IPS-18a (cell line): ENCODE results near the gene PARN.

ENCODE experiments used
- H3K27ac ChIP-seq: one replicate; pipeline ENCODE4 v1.5.1; 2013; ENCODE audit warnings: low read length
- H3K27me3 ChIP-seq: one replicate; pipeline ENCODE4 v1.6.1; 2013; ENCODE audit warnings: mild to moderate bottlenecking, low read length; ENCODE audit not compliant: control insufficient read depth, insufficient read depth
- H3K36me3 ChIP-seq: one replicate; pipeline ENCODE4 v1.6.1; 2013; ENCODE audit warnings: low read depth, low read length; ENCODE audit not compliant: control insufficient read depth
- H3K4me1 ChIP-seq: one replicate; pipeline ENCODE4 v1.6.1; 2013; ENCODE audit warnings: low read depth, low read length; ENCODE audit not compliant: control insufficient read depth
- H3K4me3 ChIP-seq: one replicate; pipeline ENCODE4 v1.5.1; 2013; ENCODE audit warnings: low read length
- H3K9ac ChIP-seq: one replicate; pipeline ENCODE4 v1.6.1; 2013; ENCODE audit warnings: mild to moderate bottlenecking, low read length, moderate library complexity
- H3K9me3 ChIP-seq: one replicate; pipeline ENCODE4 v1.6.1; 2013; ENCODE audit warnings: low read depth, low read length; ENCODE audit not compliant: control insufficient read depth

Gene PARN

DNA sequence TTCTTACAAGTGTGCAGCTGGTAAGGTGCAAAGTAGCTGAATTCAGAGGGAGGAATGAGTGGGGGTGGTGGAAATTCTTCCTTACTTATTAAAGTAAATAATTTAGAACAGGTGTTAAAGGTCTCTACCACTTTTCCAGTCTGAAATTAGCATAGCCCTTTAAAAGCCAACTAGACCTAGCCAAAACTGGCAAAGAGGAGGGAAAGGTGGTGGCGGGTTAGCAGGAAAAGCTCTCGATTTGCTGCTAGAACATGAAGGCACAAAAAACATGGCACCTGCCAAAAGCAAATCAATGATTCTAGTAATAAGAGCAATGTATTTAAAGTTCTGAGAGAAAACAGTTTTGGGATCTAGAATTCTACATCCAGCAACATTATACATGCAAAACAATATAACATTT is 157.7 kb downstream of the PARN start:
- H3K4me3 ChIP-seq: no peak overlapping the region
- H3K27me3 ChIP-seq: no peaks in the 10 kb centered on the region
- no peaks in the 10 kb centered on the region for H3K4me1 ChIP-seq
- H3K27ac ChIP-seq: no peak overlapping the region
- no peaks in the 10 kb centered on the region for H3K9me3 ChIP-seq
- no peak overlapping the region for H3K9ac ChIP-seq
- no peaks in the 10 kb centered on the region for H3K36me3 ChIP-seq

- Histone ChIP-seq H3K27me3 (no peaks in the 10 kb centered on the region), H3K9me3 (no peaks in the 10 kb centered on the region), H3K9ac (no peak overlapping the region), H3K4me1 (no peaks in the 10 kb centered on the region), H3K36me3 (no peaks in the 10 kb centered on the region), H3K4me3 (no peak overlapping the region), H3K27ac (no peak overlapping the region)
These were observed 159.3 kb downstream of the PARN start for GRCh38 chr16:14470788-14471187.

DNA sequence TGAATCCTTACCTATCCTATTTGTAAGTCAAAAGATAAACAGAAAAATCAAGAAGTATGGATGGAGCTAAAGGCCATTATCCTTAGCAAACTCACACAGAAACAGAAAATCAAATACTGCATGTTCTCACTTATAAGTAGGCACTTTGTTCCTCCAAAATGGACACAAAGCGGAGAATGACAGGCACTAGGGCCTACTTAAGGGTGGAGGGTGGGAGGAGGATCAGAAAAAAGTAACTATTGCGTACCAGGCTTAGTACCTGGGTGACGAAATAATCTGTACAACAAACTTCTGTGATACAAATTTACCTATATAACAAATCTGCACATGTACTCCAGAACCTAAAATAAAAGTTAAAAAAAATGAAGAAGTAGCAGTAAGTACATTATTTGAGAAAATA is 164.3 kb downstream of the PARN start:
- Histone ChIP-seq H3K4me1 (no peaks in the 10 kb centered on the region), H3K36me3 (no peaks in the 10 kb centered on the region), H3K27ac (no peak overlapping the region), H3K9ac (no peak overlapping the region), H3K27me3 (no peaks in the 10 kb centered on the region), H3K4me3 (no peak overlapping the region), H3K9me3 (no peaks in the 10 kb centered on the region)

- Histone ChIP-seq H3K9ac (no peak overlapping the region), H3K27ac (no peak overlapping the region), H3K36me3 (no peaks in the 10 kb centered on the region), H3K9me3 (no peaks in the 10 kb centered on the region), H3K4me1 (no peaks in the 10 kb centered on the region), H3K4me3 (no peak overlapping the region), H3K27me3 (no peaks in the 10 kb centered on the region)
These were observed 165.3 kb downstream of the PARN start for GRCh38 chr16:14464796-14465195.

GRCh38 chr16:14464192-14464591 is 165.9 kb downstream of the PARN start:
- Histone ChIP-seq H3K4me3 (no peak overlapping the region), H3K4me1 (no peaks in the 10 kb centered on the region), H3K36me3 (no peaks in the 10 kb centered on the region), H3K27ac (no peak overlapping the region), H3K9ac (no peak overlapping the region), H3K9me3 (no peaks in the 10 kb centered on the region), H3K27me3 (no peaks in the 10 kb centered on the region)

- peaks cover 9% of the 10 kb centered on the region for H3K4me1 ChIP-seq
- H3K4me3 ChIP-seq: no peak overlapping the region
- H3K27me3 ChIP-seq: no peaks in the 10 kb centered on the region
- H3K27ac ChIP-seq: no peak overlapping the region
- H3K9me3 ChIP-seq: no peaks in the 10 kb centered on the region
- no peaks in the 10 kb centered on the region for H3K36me3 ChIP-seq
- H3K9ac ChIP-seq: no peak overlapping the region
These were observed 167.2 kb downstream of the PARN start for GRCh38 chr16:14462811-14463210.

- no peaks in the 10 kb centered on the region for H3K9me3 ChIP-seq
- H3K9ac ChIP-seq: no peak overlapping the region
- H3K4me3 ChIP-seq: no peak overlapping the region
- peaks cover 9% of the 10 kb centered on the region for H3K4me1 ChIP-seq
- H3K27ac ChIP-seq: no peak overlapping the region
- no peaks in the 10 kb centered on the region for H3K36me3 ChIP-seq
- no peaks in the 10 kb centered on the region for H3K27me3 ChIP-seq
These were observed 169.3 kb downstream of the PARN start for GRCh38 chr16:14460726-14461125.

GRCh38 chr16:14458576-14458975 is 171.5 kb downstream of the PARN start:
- Histone ChIP-seq H3K36me3 (no peaks in the 10 kb centered on the region), H3K9me3 (no peaks in the 10 kb centered on the region), H3K27ac (no peak overlapping the region), H3K4me1 (peaks cover 9% of the 10 kb centered on the region), H3K9ac (no peak overlapping the region), H3K27me3 (no peaks in the 10 kb centered on the region), H3K4me3 (no peak overlapping the region)

GRCh38 chr16:14456793-14457481 is 173.1 kb downstream of the PARN start:
- H3K9ac ChIP-seq: no peak overlapping the region
- H3K27ac ChIP-seq: no peak overlapping the region
- peaks cover 9% of the 10 kb centered on the region for H3K4me1 ChIP-seq
- no peaks in the 10 kb centered on the region for H3K36me3 ChIP-seq
- H3K9me3 ChIP-seq: no peaks in the 10 kb centered on the region
- no peaks in the 10 kb centered on the region for H3K27me3 ChIP-seq
- no peak overlapping the region for H3K4me3 ChIP-seq

DNA sequence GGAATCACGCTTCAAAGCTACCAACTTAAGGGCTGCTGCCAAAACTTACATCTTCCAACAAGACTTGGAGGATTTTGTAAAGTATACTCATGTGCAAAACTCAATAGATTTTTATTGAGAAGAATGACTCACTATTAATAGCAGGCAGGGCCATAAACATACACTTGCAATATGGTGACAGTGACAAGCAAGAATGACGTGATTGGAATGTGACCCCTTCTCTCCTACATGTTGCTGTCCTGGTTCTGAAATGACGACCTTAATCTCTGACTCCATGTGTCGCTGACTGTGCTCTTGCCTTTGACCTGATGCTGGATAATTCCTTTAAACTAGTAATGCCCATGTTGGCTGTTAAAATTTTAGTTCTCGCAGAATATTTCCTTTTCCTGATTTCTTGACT is 174.5 kb downstream of the PARN start:
- H3K4me3 ChIP-seq: no peak overlapping the region
- H3K27ac ChIP-seq: no peak overlapping the region

GRCh38 chr16:14454391-14454790 is 175.7 kb downstream of the PARN start:
- no peaks in the 10 kb centered on the region for H3K9me3 ChIP-seq
- H3K4me1 ChIP-seq: peaks cover 9% of the 10 kb centered on the region
- H3K36me3 ChIP-seq: no peaks in the 10 kb centered on the region
- H3K27ac ChIP-seq: no peak overlapping the region
- H3K4me3 ChIP-seq: no peak overlapping the region
- no peaks in the 10 kb centered on the region for H3K27me3 ChIP-seq
- H3K9ac ChIP-seq: no peak overlapping the region

More for the DNA sequence above, 174.5 kb downstream of the PARN start:
- Histone ChIP-seq H3K9ac (no peak overlapping the region), H3K9me3 (no peaks in the 10 kb centered on the region), H3K4me1 (peaks cover 9% of the 10 kb centered on the region), H3K36me3 (no peaks in the 10 kb centered on the region), H3K27me3 (no peaks in the 10 kb centered on the region)

- H3K9me3 ChIP-seq: no peaks in the 10 kb centered on the region
- no peak overlapping the region for H3K9ac ChIP-seq
- no peak overlapping the region for H3K4me3 ChIP-seq
- no peak overlapping the region for H3K27ac ChIP-seq
- no peaks in the 10 kb centered on the region for H3K27me3 ChIP-seq
- H3K4me1 ChIP-seq: no peaks in the 10 kb centered on the region
- H3K36me3 ChIP-seq: no peaks in the 10 kb centered on the region
These were observed 178.0 kb downstream of the PARN start for GRCh38 chr16:14452066-14452465.
